Adipose tissue (tissue), 3 donors: Measurements from ENCODE around the gene ZBTB7B. TPM values are rescaled to one million over a fixed set of nuclear protein-coding genes. Genes with fewer than 3 reads are reported as not detected.

Experiments used
- H3K27ac ChIP-seq: one replicate; pipeline ENCODE4 v1.5.1; 2013; ENCODE audit warnings: low read depth, low read length
- WGBS, 3 donors: extraction: QIAGEN DNeasy Blood & Tissue Kit; methylation state at CpG; one replicate each; pipeline ENCODE4 v1.1.7; 2013; 5-methylcytosine and 5-hydroxymethylcytosine counted together
- polyA plus RNA-seq, 3 donors: library from polyadenylated mRNA; stranded (reverse); fragments of 200-250 nt; gene quantifications; one replicate each; pipeline ENCODE4 v1.2.3, GENCODE V29; 2013
- donor health status: healthy with polysubstance abuse.
- donor health status: Bipolar disorder and iron deficiency.
- donor health status: healthy.

Gene ZBTB7B
- polyA plus RNA-seq, 3 donors = 30.4 to 55.4 (median 35.7) TPM

DNA sequence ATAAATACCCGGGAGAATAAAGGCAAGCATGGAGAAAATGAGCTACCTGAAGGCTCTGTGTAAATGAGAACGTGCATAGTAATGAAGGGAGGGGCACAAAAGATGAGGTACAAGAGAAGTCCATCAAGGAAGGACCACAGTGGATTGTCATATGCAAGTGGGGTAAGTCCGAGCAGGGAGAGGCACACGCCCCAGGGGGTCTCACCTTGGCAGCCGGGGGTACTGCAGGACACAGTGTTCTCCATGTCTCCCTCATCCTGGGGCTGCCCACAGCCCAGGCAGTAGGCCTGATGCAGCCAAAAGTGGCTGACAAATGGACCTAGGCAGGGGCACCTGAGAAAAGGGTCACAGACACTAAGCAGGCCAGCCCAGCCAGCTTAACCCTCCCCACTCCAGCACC lies 21.0 kb downstream of the ZBTB7B start:
- no peak overlapping the region for H3K27ac ChIP-seq
- 74 to 88% (median 83%) methylated on average over 5 of the region's 5 CpGs for WGBS, 3 donors

DNA sequence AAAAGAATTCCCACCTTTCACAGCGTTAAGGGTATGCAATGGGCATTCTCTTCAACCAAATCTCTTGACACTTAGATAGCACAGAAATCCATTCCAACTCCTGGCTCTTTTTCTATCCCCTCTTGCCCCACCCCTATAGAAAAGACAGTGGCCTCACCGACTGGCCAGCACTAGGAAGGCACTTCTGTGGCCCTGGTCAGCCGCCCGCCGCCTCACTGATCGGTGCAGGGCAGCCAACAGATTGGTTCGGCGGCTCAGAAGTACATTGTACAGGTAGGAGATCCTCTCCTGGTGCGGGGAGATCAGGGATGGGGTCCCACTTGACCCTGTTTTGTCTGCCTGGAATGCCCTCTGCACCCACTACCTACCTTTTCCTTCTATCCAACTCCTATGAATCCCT lies 21.7 kb downstream of the ZBTB7B start:
- H3K27ac ChIP-seq = no peak overlapping the region
- 89 to 91% (median 90%) methylated on average over 9 of the region's 9 CpGs for WGBS, 3 donors

DNA sequence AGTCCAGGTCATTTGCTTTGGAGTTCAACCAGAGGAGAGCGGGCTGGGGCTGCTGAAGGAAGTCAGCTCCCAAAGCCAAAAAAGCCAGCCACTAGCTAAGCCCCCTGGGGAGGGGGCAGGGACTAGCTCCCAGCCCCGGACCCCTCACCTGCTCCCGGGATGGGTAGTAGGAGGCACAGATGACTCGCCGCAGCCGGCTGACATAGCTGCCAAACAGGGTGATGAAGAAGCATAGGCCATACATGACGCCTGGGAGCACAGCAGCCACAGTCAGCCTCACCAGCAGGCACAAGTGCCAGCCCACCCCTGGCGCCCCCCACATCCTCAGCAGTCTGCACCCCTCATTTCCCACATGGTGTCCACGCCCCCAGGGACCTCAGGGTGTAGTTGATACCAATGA lies 23.6 kb downstream of the ZBTB7B start:
- no peak overlapping the region for H3K27ac ChIP-seq
- 68 to 78% (median 75%) methylated on average over 9 of the region's 9 CpGs for WGBS, 3 donors

DNA sequence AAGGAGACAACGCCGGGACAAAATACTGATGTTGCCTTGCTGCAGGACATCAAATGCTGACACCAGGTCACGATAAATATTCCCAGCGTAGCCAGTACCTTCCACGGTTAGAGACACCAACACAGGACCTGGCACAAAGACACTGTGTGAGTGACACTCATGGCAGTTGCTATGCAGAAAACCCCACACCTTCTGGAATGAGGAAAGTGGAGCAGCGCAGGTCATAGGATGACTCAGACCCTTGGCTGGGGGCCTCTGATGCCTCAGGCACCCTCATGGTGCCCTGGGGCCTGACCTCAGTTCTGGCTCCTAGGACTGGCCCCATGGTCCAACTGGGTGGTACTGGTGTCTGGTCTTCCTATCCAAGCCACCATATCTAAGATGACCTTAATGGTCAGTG lies 24.0 kb downstream of the ZBTB7B start:
- WGBS, 3 donors = 91 to 95% (median 91%) methylated on average over 6 of the region's 6 CpGs
- H3K27ac ChIP-seq = no peak overlapping the region

DNA sequence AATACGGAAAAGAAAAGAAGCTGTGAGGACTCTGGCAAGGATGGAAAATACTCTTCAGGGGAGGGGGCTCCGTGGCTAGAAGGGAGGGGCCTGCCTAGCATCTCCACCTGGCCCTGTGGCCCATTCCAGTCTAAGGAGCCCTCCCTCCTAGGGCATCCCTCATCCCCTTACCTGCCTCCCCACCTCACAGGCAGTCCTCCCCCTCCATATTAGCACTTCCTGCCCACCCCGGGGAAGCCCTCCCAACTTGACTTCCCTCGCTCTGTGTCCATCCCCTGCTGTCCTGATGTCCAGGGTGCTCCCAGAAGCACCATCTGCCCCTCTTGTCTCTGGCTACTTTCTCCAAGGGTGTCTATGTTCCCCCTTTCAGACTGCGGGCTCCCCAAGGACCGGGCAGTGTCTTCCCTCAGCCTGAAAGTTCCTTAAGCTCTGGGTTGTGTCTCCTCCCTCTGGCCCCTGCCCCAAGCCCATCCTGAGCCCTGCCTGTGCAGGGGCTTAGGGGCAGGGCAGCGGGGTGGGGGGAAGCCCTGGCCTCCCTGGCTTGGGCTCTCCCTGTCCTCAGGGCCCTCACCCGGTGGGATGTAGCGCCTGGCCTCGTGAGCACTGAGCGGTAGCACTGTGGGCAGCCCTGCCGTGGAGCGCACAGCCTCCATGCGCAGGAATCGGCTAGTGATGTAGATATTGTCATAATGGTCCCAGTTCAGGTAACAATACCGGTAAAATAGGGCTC lies 27.1 kb downstream of the ZBTB7B start:
- no peak overlapping the region for H3K27ac ChIP-seq
- WGBS, 3 donors = 84 to 87% (median 85%) methylated on average over 15 to 16 of the region's 16 CpGs

GRCh38 chr1:155030243-155030795 lies 27.7 kb downstream of the ZBTB7B start:
- no peak overlapping the region for H3K27ac ChIP-seq
- WGBS, 3 donors = 85 to 89% (median 86%) methylated on average over 15 of the region's 15 CpGs

GRCh38 chr1:155030899-155031298 lies 28.3 kb downstream of the ZBTB7B start:
- 79 to 84% (median 82%) methylated on average over 8 to 11 of the region's 11 CpGs for WGBS, 3 donors
- no peak overlapping the region for H3K27ac ChIP-seq

- no peak overlapping the region for H3K27ac ChIP-seq
- WGBS, 3 donors = 81 to 89% (median 87%) methylated on average over 12 of the region's 12 CpGs
Observed at GRCh38 chr1:155032886-155033285, 30.3 kb downstream of the ZBTB7B start.

GRCh38 chr1:155033524-155033923 lies 30.9 kb downstream of the ZBTB7B start, which contains the start of the genes DCST1 and DCST2:
TSS of gene DCST1 (plus strand) at chr1:155033824. CDS start at chr1:155034037, 213 bp downstream.
TSS of gene DCST2 (minus strand) at chr1:155033781. CDS start at chr1:155033701, 80 bp downstream.
- no peak within 1 kb of the TSS for H3K27ac ChIP-seq
- WGBS, 3 donors = 94 to 95% (median 94%) methylated on average over 9 of the region's 9 CpGs

DNA sequence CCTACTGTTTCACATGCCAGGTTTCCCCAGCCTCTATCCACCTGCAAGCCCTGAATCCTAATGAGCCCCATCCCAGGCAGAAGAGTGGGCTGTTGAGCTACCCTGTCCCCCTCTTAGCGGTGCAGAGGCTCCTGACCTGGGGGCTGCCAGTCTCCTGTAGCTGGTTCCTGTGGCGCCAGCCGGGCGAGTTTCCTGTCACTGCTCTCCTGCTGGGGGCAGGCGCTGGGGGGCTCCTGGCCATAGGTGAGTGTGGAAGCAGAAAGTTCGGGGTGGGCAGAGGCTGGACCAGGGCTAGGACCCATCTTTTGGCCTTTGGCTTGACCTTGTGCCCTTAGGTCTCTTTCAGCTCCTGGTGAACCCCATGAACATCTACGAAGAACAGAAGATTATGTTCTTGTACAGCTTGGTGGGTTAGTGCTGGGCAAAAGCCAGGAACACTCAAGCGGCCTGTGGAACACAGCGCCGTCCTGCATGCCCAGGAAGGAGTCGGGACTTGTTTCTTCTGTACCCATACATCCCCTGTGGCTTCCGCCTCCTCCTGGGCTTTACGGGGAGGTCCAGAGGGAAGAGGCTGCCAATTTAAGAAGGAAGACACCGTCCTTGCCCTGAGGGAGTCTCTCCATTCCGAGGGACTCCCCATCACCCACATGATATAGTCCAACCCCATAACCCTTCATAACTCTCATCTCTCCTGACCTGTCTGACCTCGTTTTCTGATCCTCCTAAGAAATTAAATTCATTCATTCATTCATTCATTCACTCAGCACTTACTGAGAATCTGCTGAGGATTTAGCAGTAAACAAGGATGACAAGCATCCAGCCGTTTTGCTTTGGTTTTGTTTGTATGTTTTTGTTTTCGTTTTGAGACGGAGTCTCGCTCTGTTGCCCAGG lies 32.0 kb downstream of the ZBTB7B start:
- 82 to 90% (median 89%) methylated on average over 20 of the region's 20 CpGs for WGBS, 3 donors
- H3K27ac ChIP-seq = no peak overlapping the region

DNA sequence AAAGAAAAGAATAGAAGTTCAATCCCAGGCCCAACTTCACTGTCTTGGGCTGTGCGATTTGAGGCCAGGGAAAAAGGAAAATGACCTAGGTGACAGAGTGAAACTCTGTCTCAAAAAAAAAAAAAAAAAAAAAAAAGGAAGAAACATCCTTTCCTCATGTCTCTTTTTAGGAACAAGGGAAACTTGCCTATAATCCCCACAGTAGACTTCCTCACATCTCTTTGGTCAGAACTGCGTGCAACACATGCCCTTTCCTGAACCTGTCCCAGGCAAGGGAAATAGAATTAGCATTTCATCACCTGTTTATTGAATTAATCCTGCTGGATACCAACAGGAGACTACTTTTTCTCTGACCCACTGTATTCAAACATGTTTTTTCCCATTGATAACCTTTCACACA lies 33.3 kb downstream of the ZBTB7B start:
- 70 to 86% (median 71%) methylated on average over 2 of the region's 2 CpGs for WGBS, 3 donors
- H3K27ac ChIP-seq = no peak overlapping the region

- WGBS, 3 donors = 89 to 93% (median 91%) methylated on average over 3 of the region's 3 CpGs
- no peak overlapping the region for H3K27ac ChIP-seq
Observed at GRCh38 chr1:155037043-155037442, 34.4 kb downstream of the ZBTB7B start.

DNA sequence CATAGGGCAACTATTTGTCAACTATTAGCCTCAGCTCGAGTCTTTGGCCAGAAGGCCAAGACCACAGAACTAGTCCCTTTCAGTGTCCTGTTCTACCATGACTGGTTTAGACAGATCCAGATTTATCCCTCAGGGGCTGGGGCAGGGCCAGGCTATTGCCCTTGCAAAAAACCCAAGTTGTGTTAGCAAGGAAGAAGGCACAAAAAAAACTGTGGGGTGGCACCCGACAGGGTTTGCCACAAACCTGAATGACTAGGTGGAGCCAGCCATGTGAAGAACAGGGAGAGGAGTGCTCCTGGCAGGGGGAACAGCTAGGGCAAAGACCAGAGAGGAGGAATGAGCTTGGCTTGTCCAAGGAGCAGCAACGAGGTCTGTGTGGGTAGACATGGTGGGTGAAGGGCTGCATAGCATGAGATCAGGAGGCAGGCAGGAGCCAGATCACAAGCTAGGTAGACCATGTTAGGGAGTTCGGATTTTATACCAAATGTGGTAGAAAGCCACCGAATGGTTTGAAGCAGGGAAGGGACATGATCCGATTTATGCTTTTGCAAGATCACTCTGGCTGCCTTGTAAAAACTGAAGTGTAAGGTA lies 35.3 kb downstream of the ZBTB7B start:
- no peak overlapping the region for H3K27ac ChIP-seq
- WGBS, 3 donors = 82 to 92% (median 87%) methylated on average over 6 of the region's 6 CpGs

DNA sequence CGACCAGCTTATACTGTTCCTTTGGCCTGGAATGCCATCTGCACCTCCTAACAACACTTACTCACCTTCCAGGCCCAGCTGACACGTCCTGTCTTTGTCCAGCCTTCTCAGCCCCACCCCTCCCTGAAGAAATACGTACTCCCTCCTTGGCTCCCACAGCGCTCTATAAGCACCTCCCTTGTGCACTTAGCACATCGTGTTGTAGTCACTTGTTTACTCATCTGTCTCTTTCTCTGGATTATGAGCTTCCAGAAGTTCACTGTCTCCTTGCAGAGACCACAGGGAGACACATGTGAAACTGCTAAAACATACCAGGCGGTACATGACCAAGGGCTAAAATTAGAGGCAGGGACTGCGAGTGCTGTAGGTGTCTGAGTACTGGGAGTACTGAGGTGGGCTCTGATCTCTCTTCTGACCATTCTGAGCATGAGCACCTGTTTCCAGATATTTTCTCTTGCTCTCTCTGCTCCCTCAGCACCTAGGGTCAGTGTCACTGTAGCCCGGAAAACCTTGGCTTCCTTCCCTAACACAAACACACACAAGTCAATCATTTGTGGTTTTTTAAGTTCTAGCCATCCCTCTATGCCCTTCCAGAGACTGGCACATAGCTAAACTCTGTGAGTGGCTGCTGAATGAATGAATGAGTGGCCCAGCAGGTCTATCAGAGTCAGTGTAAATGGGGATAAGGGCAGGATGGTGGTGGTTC lies 36.2 kb downstream of the ZBTB7B start:
- no peak overlapping the region for H3K27ac ChIP-seq
- WGBS, 3 donors = 33 to 45% (median 35%) methylated on average over 8 of the region's 8 CpGs

DNA sequence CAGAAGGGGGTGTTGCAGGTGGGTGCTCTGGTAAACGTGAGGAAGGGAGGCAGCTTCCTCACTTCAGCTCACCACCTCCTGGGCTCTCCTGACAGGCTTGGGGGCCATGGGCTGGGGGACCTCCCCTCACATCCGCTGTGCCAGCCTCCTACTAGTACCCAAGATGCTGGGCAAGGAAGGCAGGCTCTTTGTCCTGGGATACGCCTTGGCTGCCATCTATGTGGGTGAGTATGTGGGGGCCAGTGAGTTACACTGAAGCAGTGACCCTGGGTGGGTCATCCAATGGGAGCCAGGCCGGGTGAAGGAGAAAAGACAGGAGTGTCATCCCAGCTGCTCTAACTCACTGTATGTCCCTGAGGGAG lies 36.7 kb downstream of the ZBTB7B start:
- H3K27ac ChIP-seq = no peak overlapping the region

DNA sequence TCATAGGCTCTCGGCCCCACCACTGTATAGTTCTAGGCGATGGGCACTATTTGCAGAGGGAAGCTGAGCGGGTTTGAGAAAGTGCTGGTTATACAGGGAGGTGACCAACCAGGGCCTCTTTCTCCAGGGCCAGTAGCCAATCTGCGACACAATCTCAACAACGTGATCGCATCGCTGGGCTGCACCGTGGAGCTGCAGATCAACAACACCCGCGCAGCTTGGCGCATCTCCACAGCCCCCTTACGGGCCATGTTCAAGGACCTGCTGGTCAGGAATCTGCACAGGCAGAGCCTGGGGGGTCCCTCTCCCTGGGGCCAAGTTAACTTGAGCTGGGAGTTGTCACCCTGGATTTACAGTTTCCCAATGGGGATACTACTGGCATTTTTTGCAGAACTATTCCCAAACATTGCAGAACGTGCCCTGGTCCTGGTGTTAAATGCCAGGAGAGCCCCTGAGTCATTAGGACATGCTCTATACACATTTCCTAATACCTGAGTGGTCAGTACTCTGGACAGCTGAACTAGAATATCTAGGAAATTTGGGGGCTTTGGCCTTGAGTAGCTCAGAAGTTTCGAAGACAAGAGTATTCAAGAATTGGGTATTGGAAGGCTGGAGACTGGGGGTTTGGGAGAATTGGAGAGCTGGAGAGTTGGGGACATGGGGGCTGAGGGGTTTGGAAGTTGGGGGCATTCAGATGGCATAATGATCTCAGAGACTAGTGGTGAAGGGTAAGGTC lies 37.9 kb downstream of the ZBTB7B start:
- H3K27ac ChIP-seq = no peak overlapping the region
- WGBS, 3 donors = 88 to 95% (median 93%) methylated on average over 14 of the region's 14 CpGs

More for the DNA sequence above, 36.7 kb downstream of the ZBTB7B start:
- WGBS, 3 donors = 59 to 78% (median 71%) methylated on average over 4 of the region's 4 CpGs

DNA sequence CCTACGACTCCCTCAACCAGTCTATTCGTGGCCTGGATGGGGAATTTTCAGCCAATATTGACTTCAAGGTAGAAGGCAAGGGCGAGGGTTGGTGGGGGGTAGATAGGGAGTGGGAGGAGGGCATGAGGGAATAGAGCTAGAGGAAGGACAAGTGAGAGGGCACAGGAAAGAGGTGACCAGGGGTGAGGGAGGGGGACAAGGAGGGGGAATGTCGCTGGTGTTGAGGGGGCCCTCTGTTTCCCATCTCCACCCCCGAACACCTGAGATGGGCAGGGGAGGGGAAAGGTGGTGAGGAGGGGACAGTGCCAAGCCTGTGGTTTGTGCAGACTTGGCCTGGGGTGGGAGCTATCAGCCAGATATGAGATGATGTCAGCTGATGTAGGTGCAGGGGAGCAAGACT lies 40.2 kb downstream of the ZBTB7B start:
- 80 to 83% (median 82%) methylated on average over 5 of the region's 5 CpGs for WGBS, 3 donors
- H3K27ac ChIP-seq = no peak overlapping the region

DNA sequence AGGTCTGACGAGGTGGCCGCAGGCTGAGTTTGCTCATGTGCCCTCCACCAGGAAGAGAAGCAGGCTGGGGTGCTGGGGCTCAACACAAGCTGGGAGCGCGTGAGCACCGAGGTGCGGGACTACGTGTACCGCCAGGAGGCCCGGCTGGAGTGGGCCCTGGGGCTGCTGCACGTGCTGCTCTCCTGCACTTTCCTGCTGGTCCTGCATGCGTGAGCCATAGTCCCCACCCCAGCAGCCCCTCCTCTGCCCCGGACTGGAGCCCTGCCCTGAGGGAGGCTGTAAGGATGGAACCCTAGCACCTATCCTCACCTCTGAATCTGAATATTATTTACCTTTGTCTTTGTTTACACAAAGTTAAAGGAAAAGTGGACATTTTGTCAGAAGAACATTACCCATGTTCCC lies 40.7 kb downstream of the ZBTB7B start:
- 53 to 83% (median 65%) methylated on average over 9 to 12 of the region's 12 CpGs for WGBS, 3 donors
- no peak overlapping the region for H3K27ac ChIP-seq
